WERI-Rb-1 (cell line): ENCODE results near the gene PRKCG.
A peak's percentile ranks its signal among the peaks of the same experiment; 100 is the strongest.

Experiments
- DNase-seq: peaks from one replicate; pipeline ENCODE4 v3.0.0-alpha.2; 2020
- H3K27ac ChIP-seq: fragments of 250-450 bp; sonication (Bioruptor Pico); 2 replicates; pipeline ENCODE4 v1.5.1; 2020; ENCODE audit warnings: mild to moderate bottlenecking, moderate library complexity
- H3K27me3 ChIP-seq: fragments of 250-450 bp; sonication (Bioruptor Pico); 2 replicates; pipeline ENCODE4 v1.5.1; 2021; ENCODE audit warnings: mild to moderate bottlenecking, low read depth, moderate library complexity; ENCODE audit not compliant: insufficient read depth, severe bottlenecking
- H3K36me3 ChIP-seq: fragments of 250-450 bp; sonication (Bioruptor Pico); 2 replicates; pipeline ENCODE4 v1.5.1; 2020; ENCODE audit warnings: mild to moderate bottlenecking, moderate library complexity
- H3K4me3 ChIP-seq: 2 replicates; pipeline ENCODE4 v1.5.1; 2011; ENCODE audit warnings: low read depth, mild to moderate bottlenecking, control low read depth, low read length
- H3K9me3 ChIP-seq: fragments of 250-450 bp; sonication (Bioruptor Pico); 2 replicates; pipeline ENCODE4 v1.5.1; 2021; ENCODE audit warnings: mild to moderate bottlenecking, moderate library complexity; ENCODE audit not compliant: severe bottlenecking
- TF ChIP-seq, protein P1 (sequence below): IDR thresholded peaks from 2 replicates; pipeline ENCODE4 v1.5.1; 2011; ENCODE audit warnings: low read depth, mild to moderate bottlenecking, control low read depth, inconsistent platforms, low read length

Gene PRKCG

DNA sequence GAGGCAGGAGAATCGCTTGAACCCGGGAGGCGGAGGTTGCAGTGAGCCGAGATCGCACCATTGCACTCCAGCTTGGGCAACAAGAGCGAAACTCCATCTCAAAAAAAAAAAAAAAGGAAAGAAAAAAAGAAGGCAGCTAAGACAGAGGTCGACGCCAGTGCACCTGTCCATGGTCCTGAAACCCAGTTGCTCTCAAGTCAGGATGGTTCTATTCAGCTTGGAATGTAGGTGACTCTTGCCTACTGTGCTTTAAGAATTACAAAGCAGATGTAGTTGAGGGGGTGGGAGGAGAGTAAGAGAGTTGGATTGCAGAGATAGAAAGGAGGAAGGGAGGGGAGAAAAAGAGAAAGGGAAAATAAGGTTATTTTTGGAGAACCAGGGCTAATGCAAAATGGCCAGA, 45.7 kb downstream of the PRKCG start:
- Histone ChIP-seq H3K4me3 (no peak overlapping the region), H3K27ac (no peak overlapping the region), H3K9me3 (no peaks in the 10 kb centered on the region), H3K36me3 (no peaks in the 10 kb centered on the region), H3K27me3 (no peaks in the 10 kb centered on the region)
- TF ChIP-seq, protein P1, sequence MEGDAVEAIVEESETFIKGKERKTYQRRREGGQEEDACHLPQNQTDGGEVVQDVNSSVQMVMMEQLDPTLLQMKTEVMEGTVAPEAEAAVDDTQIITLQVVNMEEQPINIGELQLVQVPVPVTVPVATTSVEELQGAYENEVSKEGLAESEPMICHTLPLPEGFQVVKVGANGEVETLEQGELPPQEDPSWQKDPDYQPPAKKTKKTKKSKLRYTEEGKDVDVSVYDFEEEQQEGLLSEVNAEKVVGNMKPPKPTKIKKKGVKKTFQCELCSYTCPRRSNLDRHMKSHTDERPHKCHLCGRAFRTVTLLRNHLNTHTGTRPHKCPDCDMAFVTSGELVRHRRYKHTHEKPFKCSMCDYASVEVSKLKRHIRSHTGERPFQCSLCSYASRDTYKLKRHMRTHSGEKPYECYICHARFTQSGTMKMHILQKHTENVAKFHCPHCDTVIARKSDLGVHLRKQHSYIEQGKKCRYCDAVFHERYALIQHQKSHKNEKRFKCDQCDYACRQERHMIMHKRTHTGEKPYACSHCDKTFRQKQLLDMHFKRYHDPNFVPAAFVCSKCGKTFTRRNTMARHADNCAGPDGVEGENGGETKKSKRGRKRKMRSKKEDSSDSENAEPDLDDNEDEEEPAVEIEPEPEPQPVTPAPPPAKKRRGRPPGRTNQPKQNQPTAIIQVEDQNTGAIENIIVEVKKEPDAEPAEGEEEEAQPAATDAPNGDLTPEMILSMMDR: no peak
- no peak for DNase-seq

DNA sequence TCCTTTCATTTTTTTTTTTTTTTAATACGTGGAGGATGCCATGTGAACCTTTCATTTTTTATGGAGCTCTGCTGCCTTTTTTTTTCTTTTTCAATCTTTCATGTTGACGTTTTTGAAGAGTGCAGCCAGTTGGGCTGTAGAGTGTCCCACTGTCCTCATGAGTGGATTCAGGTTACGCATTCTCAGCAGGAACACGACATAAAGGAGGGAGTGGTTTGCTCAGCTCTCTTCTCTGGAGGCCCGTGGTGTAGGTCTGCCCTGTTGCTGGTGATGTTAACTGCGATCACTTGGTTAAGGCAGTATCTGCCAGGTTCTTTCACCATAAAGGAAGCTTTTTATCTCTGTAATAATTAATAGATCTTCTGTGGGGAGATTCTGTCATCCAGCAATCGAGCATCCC, 54.0 kb downstream of the PRKCG start:
- no peak for DNase-seq
- no peak overlapping the region for H3K4me3 ChIP-seq

DNA sequence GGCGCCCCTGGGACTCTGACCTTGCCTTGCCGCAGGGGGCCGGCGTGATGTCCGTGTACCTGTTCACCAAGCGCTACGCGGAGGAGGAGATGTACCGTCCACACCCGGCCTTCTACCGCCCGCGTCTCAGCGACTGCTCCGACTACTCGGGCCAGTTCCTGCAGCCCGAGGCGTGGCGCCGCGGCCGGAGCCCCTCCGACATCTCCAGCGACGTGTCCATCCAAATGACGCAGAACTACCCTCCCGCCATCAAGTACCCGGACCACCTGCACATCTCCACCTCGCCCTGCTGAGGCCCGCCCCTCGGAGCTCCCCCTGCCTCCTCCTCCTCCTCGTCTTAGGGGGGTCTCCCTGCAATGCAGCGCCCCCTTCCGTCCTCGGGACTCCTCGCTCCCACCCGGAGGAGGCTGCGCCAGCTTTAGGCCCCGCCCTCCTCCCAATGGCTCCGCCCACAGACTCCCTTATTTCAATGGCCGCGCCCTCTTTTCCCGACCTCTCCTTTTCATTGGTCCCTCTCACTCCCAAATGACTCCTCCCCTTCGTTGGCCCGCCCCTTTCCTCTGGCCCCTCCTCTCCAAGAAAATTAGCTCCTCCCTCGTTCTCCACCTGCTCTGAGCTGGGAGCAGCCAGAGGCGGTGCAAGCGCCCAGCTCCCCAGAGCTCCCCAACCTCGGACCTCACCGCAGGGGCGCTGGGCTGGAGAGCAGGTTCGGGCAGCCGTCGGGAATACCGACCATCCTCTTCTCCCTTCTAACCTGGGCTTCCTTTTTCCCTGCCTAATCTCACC, 60.2 kb downstream of the PRKCG start:
- Histone ChIP-seq H3K4me3 (no peak overlapping the region), H3K27me3 (peaks cover 65% of the 10 kb centered on the region), H3K27ac (no peak overlapping the region), H3K36me3 (no peaks in the 10 kb centered on the region), H3K9me3 (peaks cover 10% of the 10 kb centered on the region)
- TF ChIP-seq, protein P1: no peak
- DNase-seq: peak; percentile 21

More for the DNA sequence above, 54.0 kb downstream of the PRKCG start:
- Histone ChIP-seq H3K36me3 (no peaks in the 10 kb centered on the region), H3K27ac (no peak overlapping the region), H3K9me3 (no peaks in the 10 kb centered on the region), H3K27me3 (peaks cover 19% of the 10 kb centered on the region)
- TF ChIP-seq, protein P1: no peak

DNA sequence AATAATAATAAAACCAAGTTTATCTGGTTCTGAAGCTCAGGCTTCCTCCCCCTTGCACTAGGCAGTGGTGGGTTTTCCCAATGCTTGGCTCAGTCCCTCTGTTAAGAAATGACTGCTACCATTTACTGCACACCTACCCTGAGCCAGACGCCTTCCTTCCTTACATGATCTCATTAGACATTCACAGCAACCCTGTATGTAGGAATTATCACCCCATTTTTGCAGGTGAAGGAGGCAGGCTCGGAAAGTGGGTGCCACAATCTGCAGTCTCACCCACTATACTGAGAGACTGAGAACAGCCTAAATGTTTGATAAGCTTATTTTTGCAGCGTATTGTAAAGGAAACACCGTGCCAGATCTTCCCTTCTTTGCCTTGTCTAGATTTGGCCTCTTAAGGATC, 62.4 kb downstream of the PRKCG start:
- TF ChIP-seq, protein P1: no peak
- Histone ChIP-seq H3K9me3 (peaks cover 10% of the 10 kb centered on the region), H3K27me3 (peaks cover 62% of the 10 kb centered on the region), H3K27ac (no peak overlapping the region), H3K36me3 (no peaks in the 10 kb centered on the region), H3K4me3 (no peak overlapping the region)
- no peak for DNase-seq

DNA sequence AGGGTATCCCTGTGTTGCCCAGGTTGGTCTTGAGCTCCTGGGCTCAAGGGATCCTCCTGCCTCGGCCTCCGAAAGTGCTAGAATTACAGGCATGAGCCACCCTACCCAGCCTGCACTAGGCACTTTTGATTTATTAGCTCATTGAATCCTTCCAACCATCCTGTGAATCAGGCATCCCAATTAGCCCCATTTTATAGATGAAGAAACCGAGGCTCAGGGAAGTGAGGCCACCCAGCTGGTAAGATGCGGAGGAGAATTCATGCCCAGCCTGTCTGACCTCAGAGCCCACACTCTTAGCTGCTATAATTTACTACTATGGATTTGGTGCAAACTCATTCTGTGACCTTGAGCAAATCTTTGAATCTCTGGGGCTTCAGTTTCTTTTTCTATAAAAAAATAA, 62.9 kb downstream of the PRKCG start:
- Histone ChIP-seq H3K27ac (no peak overlapping the region), H3K9me3 (peaks cover 10% of the 10 kb centered on the region), H3K4me3 (no peak overlapping the region), H3K36me3 (no peaks in the 10 kb centered on the region), H3K27me3 (peaks cover 57% of the 10 kb centered on the region)
- TF ChIP-seq, protein P1: no peak
- no peak for DNase-seq

DNA sequence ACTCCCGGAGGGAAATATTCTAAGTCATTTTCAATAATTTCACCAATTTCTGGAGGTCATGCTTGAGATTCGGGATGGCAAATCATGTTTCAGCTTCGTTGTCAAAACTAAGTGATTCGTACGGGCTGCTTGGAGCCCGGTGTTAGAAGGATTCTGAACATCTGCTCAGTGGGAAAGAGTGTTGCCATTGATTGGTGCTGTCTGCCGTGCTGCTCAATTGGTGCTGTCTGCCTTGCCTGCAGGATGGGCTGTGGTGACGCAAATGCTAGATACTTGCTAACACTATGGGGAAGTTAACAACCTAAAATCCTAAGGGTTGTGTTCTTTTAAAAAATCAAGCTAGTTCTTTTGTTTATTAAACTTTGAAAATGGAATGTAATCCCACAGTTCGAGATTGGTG, 63.4 kb downstream of the PRKCG start:
- H3K9me3 ChIP-seq: peaks cover 10% of the 10 kb centered on the region
- H3K36me3 ChIP-seq: no peaks in the 10 kb centered on the region
- no peak overlapping the region for H3K27ac ChIP-seq
- peaks cover 54% of the 10 kb centered on the region for H3K27me3 ChIP-seq
- TF ChIP-seq, protein P1: no peak
- no peak overlapping the region for H3K4me3 ChIP-seq
- DNase-seq: peak; percentile 21
